ENCODE data around the gene KCNIP4. TPM values are rescaled to one million over a fixed set of nuclear protein-coding genes. Genes with fewer than 3 reads are reported as not detected.

Gene KCNIP4
- total and polyA plus RNA-seq, 10 of the 15 experiments (the other 5 are each of a cell fraction or from before 2014, with no cell fraction given) = 0.03 to 0.23 (median 0.13) TPM; not detected in 7

DNA sequence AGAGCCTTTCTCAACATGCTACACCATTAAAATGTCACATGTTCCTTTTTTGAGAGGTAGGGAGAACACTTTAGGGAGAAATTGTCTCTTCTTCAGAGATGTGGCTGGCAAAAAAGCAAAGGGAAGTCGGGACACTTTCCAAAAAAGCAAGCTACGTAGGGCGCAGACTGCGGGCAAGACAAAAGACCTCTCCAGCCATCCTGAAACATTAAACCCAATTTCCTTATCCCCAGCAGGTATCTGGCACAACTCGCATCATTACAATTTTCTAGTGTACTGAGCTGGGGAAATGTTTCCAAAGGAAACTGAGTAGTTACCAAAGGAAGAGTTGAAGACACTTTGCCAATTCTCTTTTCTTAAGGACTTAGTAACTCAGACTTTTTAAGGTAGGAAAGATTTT, 1132.3 kb downstream of the KCNIP4 start:
- no peaks in the 10 kb centered on the region for H3K9me3 ChIP-seq (replicated peaks; ENCODE audit: control insufficient read depth, insufficient read depth, low read length)

More for the DNA sequence above, 1132.3 kb downstream of the KCNIP4 start:
- FAIRE-seq (no peak), DNase-seq (ENCODE audit: low read depth, low spot score) (no peak), ATAC-seq (no peak)
- no peak overlapping the region for H2AFZ ChIP-seq (ENCODE audit: control insufficient read depth, low read depth, low read length)
- ChIA-PET CTCF (interaction anchor here (1.0 kb wide), 1 partner anchor 42 kb away, joined by 3 read pairs; no protein-coding TSS in a partner anchor), POLR2A (no interaction called here), RAD21 (ENCODE audit: unreplicated experiment) (no interaction called here), SMC1A (ENCODE audit: uncharacterized antibody, unreplicated experiment) (no interaction called here)
- H3K79me2 ChIP-seq (ENCODE audit: control insufficient read depth, insufficient read depth, low read length) = no peaks in the 10 kb centered on the region
- H4K20me1 ChIP-seq (ENCODE audit: control insufficient read depth, insufficient read depth) = no peaks in the 10 kb centered on the region
- TF ChIP-seq RUNX3 (IDR thresholded peaks at IDR 0.05; ENCODE audit: low read length) = no peak
- TF ChIP-seq CHD1 (IDR thresholded peaks at IDR 0.05; ENCODE audit: low read depth, low read length) = no peak
- no peak for TF ChIP-seq CUX1 (IDR thresholded peaks at IDR 0.05; ENCODE audit: insufficient replicate concordance, low read depth, low read length)
- no peak for TF ChIP-seq IKZF2 (IDR thresholded peaks at IDR 0.05)
- no peak for TF ChIP-seq HCFC1 (IDR thresholded peaks at IDR 0.05; ENCODE audit: low read length)
- TF ChIP-seq IRF4 (IDR thresholded peaks at IDR 0.05; ENCODE audit: low read depth, low read length) = no peak
- TF ChIP-seq ZNF24 (IDR thresholded peaks at IDR 0.05) = no peak
- TF ChIP-seq BACH1 (IDR thresholded peaks at IDR 0.05; ENCODE audit: borderline replicate concordance) = no peak
- TF ChIP-seq HDAC6 (IDR thresholded peaks at IDR 0.05; ENCODE audit: unreplicated experiment) = no peak
- 62% methylated on average over 5 of the region's 5 CpGs for WGBS (ENCODE audit: insufficient coverage, insufficient replicate concordance, low lambda C conversion rate, missing lambda C conversion rate)
- H3K4me1 ChIP-seq (ENCODE audit: control insufficient read depth, insufficient read depth, low read length) = no peaks in the 10 kb centered on the region
- no peaks in the 10 kb centered on the region for H3K36me3 ChIP-seq (ENCODE audit: control insufficient read depth in 2 of 2, insufficient read depth in 2 of 2, low read length in 1 of 2)
- H3K9ac ChIP-seq (ENCODE audit: control insufficient read depth, insufficient read depth, low read length) = no peak overlapping the region
- no peaks in the 10 kb centered on the region for H3K27me3 ChIP-seq (replicated peaks in 1 of 2; ENCODE audit: control insufficient read depth in 2 of 2, insufficient read depth in 2 of 2, low read length in 1 of 2)
- no peak overlapping the region for H3K27ac ChIP-seq (ENCODE audit: control insufficient read depth, insufficient read depth)
- BruUV-seq (replicated peaks) = no TSS peak
- no peak overlapping the region for H3K4me2 ChIP-seq (ENCODE audit: control insufficient read depth, insufficient read depth)
- intact Hi-C loops (cut with micrococcal nuclease; ENCODE audit: unreplicated experiment) (no loop called here), in situ Hi-C loops (cut with MboI) (no loop called here)
- no peak overlapping the region for H3K4me3 ChIP-seq

Data from GM12878 (cell line).